DOHH2 (cell line): ENCODE data around the gene MAP3K7CL.

Experiments
- H3F3A ChIP-seq: fragments of 200-600 bp; sonication (generic), shearing (Covaris generic); 2 replicates; pipeline ENCODE4 v1.6.0; 2016; ENCODE audit warnings: antibody characterized with exemption, mild to moderate bottlenecking; ENCODE audit not compliant: control insufficient read depth, insufficient read depth
- H3K27ac ChIP-seq: fragments of 200-600 bp; sonication (generic); 2 replicates; pipeline ENCODE4 v1.5.1; 2014; ENCODE audit warnings: low read depth, mild to moderate bottlenecking, low read length, moderate library complexity
- H3K27me3 ChIP-seq: fragments of 200-600 bp; sonication (generic); 2 replicates; pipeline ENCODE4 v1.6.1; 2014; ENCODE audit warnings: mild to moderate bottlenecking, low read length, mixed read lengths; ENCODE audit not compliant: control insufficient read depth
- H3K36me3 ChIP-seq: fragments of 200-600 bp; sonication (generic); 2 replicates; pipeline ENCODE4 v1.6.1; 2014; ENCODE audit warnings: mild to moderate bottlenecking, low read length, moderate library complexity, mixed read lengths; ENCODE audit not compliant: control insufficient read depth
- H3K4me1 ChIP-seq: fragments of 200-600 bp; sonication (generic); 2 replicates; pipeline ENCODE4 v1.6.1; 2014; ENCODE audit warnings: mild to moderate bottlenecking, low read length, mixed read lengths; ENCODE audit not compliant: control insufficient read depth
- H3K4me2 ChIP-seq: fragments of 200-600 bp; sonication (generic); 2 replicates; pipeline ENCODE4 v1.6.0; 2014; ENCODE audit warnings: mild to moderate bottlenecking, low read length, moderate library complexity
- H3K4me3 ChIP-seq: fragments of 200-600 bp; sonication (generic); 2 replicates; pipeline ENCODE4 v1.5.1; 2014; ENCODE audit warnings: mild to moderate bottlenecking, low read length, mixed read lengths
- H3K79me2 ChIP-seq: fragments of 200-600 bp; sonication (generic); 2 replicates; pipeline ENCODE4 v1.6.1; 2014; ENCODE audit warnings: mild to moderate bottlenecking, low read length, mixed read lengths; ENCODE audit not compliant: control insufficient read depth
- H3K9me2 ChIP-seq: fragments of 200-600 bp; sonication (generic); replicated peaks from 2 replicates; pipeline ENCODE4 v1.6.1; 2014; ENCODE audit warnings: mild to moderate bottlenecking, low read length, mixed read lengths; ENCODE audit not compliant: control insufficient read depth
- H3K9me3 ChIP-seq: fragments of 200-600 bp; sonication (generic); 2 replicates; pipeline ENCODE4 v1.6.1; 2014; ENCODE audit warnings: antibody characterized with exemption, low read length, mixed read lengths; ENCODE audit not compliant: control insufficient read depth, insufficient read depth
- H4K20me1 ChIP-seq: fragments of 200-600 bp; sonication (generic); 2 replicates; pipeline ENCODE4 v1.6.0; 2014; ENCODE audit warnings: low read depth, mild to moderate bottlenecking, antibody characterized with exemption, low read length, moderate library complexity; ENCODE audit not compliant: control insufficient read depth, insufficient read depth
- EZH2phosphoT487 ChIP-seq: fragments of 200-600 bp; sonication (generic); IDR thresholded peaks from 2 replicates; pipeline ENCODE4 v1.6.1; 2017; ENCODE audit warnings: borderline replicate concordance, mild to moderate bottlenecking, antibody characterized with exemption, low read length, moderate library complexity, mixed read lengths
- TF ChIP-seq, protein P1 (sequence below): fragments of 200-600 bp; sonication (generic); IDR thresholded peaks from one replicate; pipeline ENCODE4 v1.5.1; 2014; ENCODE audit warnings: antibody characterized with exemption, mild to moderate bottlenecking, low read depth, low read length; ENCODE audit not compliant: poor library complexity, severe bottlenecking

The MAP3K7CL gene

DNA sequence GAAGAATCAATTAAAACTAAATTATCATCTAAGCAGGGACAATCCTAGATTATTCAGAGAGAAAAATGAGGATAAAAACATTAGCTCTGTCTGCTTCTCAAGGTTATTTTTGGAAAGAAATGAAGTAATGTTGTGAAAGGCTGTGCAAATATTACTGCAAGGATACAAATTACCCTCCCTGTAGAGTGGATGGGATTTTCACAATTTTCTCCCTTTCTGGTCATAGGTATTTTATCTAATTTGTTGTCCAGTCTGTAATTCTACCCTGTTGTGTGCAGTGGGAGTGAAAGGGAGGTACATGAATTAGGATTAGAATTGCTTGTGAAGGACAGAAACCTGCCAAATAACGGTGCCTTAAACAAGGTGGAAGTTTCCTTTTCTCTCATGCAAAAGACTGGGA is 54.7 kb downstream of the MAP3K7CL start:
- Histone ChIP-seq H3K27me3 (no peaks in the 10 kb centered on the region), H3K9me3 (no peaks in the 10 kb centered on the region), H3K9me2 (no peaks in the 10 kb centered on the region), H3F3A (no peaks in the 10 kb centered on the region), H4K20me1 (no peaks in the 10 kb centered on the region), H3K27ac (no peak overlapping the region), H3K4me2 (no peak overlapping the region), H3K36me3 (no peaks in the 10 kb centered on the region), H3K4me3 (no peak overlapping the region), H3K4me1 (peaks cover 7% of the 10 kb centered on the region), H3K79me2 (no peaks in the 10 kb centered on the region)
- no peak for TF ChIP-seq EZH2phosphoT487
- TF ChIP-seq, protein P1, sequence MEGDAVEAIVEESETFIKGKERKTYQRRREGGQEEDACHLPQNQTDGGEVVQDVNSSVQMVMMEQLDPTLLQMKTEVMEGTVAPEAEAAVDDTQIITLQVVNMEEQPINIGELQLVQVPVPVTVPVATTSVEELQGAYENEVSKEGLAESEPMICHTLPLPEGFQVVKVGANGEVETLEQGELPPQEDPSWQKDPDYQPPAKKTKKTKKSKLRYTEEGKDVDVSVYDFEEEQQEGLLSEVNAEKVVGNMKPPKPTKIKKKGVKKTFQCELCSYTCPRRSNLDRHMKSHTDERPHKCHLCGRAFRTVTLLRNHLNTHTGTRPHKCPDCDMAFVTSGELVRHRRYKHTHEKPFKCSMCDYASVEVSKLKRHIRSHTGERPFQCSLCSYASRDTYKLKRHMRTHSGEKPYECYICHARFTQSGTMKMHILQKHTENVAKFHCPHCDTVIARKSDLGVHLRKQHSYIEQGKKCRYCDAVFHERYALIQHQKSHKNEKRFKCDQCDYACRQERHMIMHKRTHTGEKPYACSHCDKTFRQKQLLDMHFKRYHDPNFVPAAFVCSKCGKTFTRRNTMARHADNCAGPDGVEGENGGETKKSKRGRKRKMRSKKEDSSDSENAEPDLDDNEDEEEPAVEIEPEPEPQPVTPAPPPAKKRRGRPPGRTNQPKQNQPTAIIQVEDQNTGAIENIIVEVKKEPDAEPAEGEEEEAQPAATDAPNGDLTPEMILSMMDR: no peak

DNA sequence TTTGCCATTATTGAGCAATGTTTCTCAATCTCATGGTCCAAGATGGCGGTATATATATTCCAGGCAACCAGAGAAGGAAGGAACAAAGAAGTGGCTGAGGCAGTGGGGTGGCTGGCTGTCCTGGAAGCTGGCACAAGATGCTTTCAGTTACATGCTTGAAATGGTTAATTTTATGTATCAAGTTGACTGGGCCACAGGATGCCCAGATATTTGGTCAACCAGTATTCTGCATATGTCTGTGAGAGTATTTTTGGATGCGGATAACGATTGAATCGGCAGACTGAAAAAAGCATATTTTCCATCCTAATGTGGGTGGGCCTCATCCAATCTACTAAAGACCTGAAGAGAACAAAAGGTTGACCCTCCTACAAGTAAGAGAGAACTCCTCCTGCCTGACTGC is 55.2 kb downstream of the MAP3K7CL start:
- no peaks in the 10 kb centered on the region for H4K20me1 ChIP-seq
- H3K9me3 ChIP-seq: no peaks in the 10 kb centered on the region
- H3K79me2 ChIP-seq: no peaks in the 10 kb centered on the region
- no peak for TF ChIP-seq EZH2phosphoT487
- TF ChIP-seq, protein P1: no peak
- no peaks in the 10 kb centered on the region for H3K36me3 ChIP-seq
- no peak overlapping the region for H3K27ac ChIP-seq
- no peaks in the 10 kb centered on the region for H3F3A ChIP-seq
- H3K4me3 ChIP-seq: no peak overlapping the region
- no peaks in the 10 kb centered on the region for H3K27me3 ChIP-seq
- H3K4me1 ChIP-seq: peaks cover 7% of the 10 kb centered on the region
- H3K9me2 ChIP-seq: no peaks in the 10 kb centered on the region
- H3K4me2 ChIP-seq: no peak overlapping the region

DNA sequence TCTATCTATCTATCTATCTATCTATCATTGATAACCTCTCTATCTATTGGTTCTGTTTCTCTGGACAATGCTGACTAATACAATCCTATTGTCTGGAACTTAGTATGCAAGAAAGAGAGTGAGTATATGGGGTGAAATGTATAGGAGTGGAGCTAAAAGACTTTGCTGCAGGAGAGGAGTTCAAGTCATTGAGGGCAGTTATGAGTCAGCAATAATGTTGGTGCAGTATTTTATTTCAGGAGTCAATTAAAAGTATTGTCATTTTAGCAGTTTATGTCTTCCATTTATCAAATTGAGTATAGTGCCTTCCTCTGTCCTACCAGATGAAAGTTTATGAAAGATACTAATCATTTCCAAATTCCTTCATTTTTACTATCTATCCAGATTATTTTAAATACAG is 55.8 kb downstream of the MAP3K7CL start:
- H3K27ac ChIP-seq: no peak overlapping the region
- peaks cover 7% of the 10 kb centered on the region for H3K4me1 ChIP-seq
- no peak overlapping the region for H3K4me2 ChIP-seq
- no peaks in the 10 kb centered on the region for H3F3A ChIP-seq
- no peak for TF ChIP-seq EZH2phosphoT487
- TF ChIP-seq, protein P1: no peak
- no peaks in the 10 kb centered on the region for H4K20me1 ChIP-seq
- H3K4me3 ChIP-seq: no peak overlapping the region
- H3K79me2 ChIP-seq: no peaks in the 10 kb centered on the region
- no peaks in the 10 kb centered on the region for H3K36me3 ChIP-seq
- H3K27me3 ChIP-seq: no peaks in the 10 kb centered on the region
- H3K9me2 ChIP-seq: no peaks in the 10 kb centered on the region
- H3K9me3 ChIP-seq: no peaks in the 10 kb centered on the region

DNA sequence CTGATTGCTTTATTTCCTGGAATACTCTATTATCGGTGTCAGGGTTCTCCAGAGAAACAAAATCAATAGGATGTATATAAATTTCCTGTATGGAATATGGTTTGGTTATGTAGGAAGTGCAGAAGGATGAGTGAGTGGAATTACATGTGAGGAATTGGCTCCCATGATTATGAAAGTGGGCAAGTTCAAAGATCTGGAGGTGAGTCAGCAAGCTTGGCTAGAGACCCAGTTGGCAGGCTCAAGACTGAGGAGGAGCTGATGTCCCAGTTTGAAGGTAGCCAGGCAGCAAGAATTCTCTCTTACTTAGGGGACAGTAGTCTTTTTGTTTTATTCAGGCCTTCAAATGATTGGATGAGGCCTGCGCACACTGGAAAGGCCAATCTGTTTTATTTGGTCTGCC is 57.5 kb downstream of the MAP3K7CL start:
- Histone ChIP-seq H3K27ac (no peak overlapping the region), H3K79me2 (no peaks in the 10 kb centered on the region), H3K9me3 (no peaks in the 10 kb centered on the region), H3K36me3 (no peaks in the 10 kb centered on the region), H3K4me2 (no peak overlapping the region), H3K9me2 (no peaks in the 10 kb centered on the region), H3K4me1 (peaks cover 10% of the 10 kb centered on the region), H3K4me3 (no peak overlapping the region), H3F3A (no peaks in the 10 kb centered on the region), H3K27me3 (no peaks in the 10 kb centered on the region), H4K20me1 (no peaks in the 10 kb centered on the region)
- TF ChIP-seq, protein P1: no peak
- no peak for TF ChIP-seq EZH2phosphoT487
